HG02870 (cell line): ENCODE measurements around the gene CAMTA1.

Experiments
- ATAC-seq: cut with Tn5 transposase; IDR thresholded peaks from one replicate; pipeline ENCODE4 v1.9.1; 2021; ENCODE audit warnings: mild to moderate bottlenecking, moderate library complexity; ENCODE audit not compliant: unreplicated experiment

Gene CAMTA1

DNA sequence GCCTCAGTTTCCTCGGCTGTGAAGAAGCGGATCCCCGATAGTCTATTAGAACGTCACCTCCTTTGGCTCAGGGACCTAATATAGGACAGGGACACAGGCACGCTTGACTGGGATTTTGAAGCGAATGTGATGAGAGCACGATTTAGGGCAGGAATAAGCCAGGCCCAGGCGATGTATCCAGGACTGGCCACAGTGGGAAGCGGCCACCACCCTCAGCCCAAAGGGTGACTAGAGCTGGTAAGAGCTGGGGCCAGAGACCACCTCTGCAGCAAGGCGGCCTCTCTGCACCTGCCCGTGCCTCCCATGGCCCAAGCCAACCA lies 885.9 kb downstream of the CAMTA1 start:
- no peak for ATAC-seq

- ATAC-seq, result no peak
These were observed 886.4 kb downstream of the CAMTA1 start for GRCh38 chr1:7671676-7672075.

GRCh38 chr1:7672864-7673263 lies 887.6 kb downstream of the CAMTA1 start:
- no peak for ATAC-seq

- no peak for ATAC-seq
These were observed 889.7 kb downstream of the CAMTA1 start for GRCh38 chr1:7674972-7675371.

DNA sequence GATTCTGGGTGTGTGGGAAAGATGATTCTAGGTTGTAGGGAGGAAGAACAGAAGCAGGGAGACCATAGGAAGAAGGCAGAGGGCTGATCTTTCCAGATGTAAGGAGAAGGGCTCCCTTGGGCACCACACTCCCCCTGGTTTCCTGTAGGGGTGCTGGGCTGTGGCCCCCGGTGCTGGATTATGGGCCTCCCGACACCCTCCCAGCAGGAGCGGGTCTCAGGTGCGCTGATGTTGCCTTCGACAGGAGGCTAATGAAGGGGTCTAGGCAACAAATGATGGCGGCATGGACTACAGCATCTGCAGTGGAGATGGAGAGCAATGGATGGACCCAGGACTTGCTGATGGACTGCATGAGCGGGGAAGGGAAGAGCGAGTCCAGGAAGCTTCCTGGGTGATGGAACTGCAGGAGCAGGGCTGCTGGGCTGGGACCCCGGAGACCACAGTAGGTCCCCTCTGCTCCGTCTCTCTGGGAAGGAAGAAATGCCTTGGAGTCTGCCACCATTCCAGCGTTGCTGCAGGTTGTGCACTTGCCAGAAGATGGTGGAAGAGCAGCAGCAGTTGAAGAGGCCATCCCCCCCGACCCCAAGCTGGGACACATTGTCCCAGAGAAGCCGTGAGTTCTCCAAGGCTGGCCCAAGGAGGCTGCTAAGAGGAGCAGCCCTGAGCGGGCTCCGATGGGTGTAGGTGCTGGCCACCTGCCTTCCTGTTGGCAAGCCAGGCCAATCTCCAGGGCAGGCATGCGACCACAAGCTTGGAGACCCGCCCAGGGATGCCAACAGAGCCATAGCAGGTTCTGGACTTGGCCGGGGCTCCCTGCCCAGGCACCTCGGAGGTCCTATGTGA lies 890.4 kb downstream of the CAMTA1 start:
- ATAC-seq, result no peak

DNA sequence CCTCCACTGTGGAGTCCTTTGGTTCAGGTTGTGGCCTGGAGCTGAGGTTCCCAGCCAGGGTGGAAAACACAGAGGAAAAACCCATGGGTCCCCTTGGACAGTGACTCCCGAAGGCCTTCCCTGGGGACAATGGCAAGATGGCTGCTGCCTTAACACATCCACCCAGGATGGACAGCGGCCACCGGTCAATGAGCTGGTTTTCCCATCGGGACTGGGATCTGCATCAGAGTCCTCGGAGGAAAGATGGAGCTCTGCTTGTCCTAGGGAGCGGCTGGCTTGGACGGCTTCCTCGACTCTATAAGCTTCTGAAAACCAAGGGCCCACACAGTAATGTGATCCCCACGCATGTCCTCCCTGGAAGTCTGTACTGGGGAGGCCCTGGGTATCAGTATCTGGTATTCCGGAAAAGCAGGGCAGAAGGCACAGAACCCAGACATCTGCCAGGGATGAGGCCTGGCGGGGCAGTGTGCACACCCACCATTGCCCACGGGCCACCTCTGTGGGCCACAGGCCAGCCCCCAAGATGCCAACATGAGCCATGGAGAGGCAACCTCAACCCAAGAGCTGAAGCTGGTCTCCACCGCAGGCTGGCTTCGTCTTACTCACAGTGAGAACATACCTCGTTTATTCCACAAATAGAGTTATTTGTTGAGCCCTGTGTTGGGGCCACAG lies 891.2 kb downstream of the CAMTA1 start:
- no peak for ATAC-seq

DNA sequence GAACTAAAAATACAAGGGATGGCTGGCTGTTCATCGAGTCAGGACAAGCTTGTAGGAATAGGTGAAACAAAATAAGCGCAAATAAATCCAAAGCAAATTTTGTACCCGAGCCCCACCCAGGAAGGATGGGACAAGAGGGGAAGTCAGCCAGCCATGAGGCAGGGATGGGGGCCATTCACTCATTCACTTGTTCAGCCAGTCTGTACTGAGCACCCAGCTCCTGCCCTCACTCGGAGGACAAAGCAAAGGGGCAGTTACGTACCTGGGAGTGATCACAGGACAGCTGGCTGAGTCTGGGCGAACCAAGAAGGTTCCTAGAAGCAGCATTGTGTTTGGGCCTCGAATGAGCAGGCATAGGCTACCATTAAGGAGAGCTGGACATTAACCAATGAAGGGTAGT lies 891.9 kb downstream of the CAMTA1 start:
- no peak for ATAC-seq

DNA sequence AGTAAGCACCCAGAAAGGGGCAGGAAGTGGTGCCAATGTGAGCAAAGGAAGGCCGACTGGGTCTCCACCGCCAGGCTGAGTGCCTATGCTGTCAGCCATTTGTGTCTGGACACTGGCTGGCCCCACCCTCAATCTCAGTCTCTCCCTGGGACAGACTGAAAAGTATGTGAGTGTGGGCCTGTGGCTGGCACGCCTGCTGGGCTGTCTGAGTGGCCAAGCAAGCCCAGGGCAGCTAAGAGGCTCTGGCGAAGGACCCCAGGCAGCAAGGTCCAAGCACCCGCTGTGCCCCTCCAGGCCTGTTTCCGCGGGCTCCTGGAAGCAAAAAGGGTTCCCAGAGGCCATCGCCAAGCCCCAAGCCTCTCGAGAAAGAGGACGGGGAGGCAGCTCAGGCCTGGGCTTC lies 892.6 kb downstream of the CAMTA1 start:
- ATAC-seq, result no peak

DNA sequence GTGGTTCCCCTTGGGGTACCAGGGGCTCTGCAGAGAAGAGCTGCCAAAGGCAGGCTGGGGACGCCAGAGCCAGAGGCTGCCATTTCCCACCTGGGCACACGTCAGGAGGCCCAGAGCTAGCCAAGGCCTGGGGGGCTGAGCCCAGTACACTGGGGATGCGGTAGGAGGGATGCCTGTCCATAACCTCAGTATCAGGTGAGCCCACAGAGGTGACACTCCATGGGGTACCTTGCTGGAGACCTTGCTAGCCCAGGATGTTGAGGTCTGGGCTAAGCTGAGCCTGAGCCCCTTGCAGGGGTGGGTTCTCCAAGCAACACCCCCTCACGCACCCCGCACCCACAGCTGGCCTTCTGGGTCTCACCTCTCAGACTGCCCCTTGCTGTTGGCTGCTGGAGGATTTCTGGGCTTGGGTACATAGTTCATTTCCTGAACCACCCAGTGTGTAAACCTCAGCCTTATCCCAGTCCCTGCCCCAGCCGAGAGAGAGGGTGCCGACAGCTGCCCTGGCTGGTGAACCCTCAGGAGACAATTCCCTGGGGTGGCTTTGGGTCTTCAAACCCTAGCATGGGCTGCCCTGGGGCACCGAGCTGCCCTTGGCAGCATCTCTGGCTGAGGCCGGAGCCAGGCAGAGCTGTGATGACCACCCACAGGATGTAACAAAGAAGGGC lies 893.4 kb downstream of the CAMTA1 start:
- ATAC-seq, result no peak

- ATAC-seq, result no peak
These were observed 894.1 kb downstream of the CAMTA1 start for GRCh38 chr1:7679159-7679872.

GRCh38 chr1:7679873-7680206 lies 894.6 kb downstream of the CAMTA1 start:
- no peak for ATAC-seq

DNA sequence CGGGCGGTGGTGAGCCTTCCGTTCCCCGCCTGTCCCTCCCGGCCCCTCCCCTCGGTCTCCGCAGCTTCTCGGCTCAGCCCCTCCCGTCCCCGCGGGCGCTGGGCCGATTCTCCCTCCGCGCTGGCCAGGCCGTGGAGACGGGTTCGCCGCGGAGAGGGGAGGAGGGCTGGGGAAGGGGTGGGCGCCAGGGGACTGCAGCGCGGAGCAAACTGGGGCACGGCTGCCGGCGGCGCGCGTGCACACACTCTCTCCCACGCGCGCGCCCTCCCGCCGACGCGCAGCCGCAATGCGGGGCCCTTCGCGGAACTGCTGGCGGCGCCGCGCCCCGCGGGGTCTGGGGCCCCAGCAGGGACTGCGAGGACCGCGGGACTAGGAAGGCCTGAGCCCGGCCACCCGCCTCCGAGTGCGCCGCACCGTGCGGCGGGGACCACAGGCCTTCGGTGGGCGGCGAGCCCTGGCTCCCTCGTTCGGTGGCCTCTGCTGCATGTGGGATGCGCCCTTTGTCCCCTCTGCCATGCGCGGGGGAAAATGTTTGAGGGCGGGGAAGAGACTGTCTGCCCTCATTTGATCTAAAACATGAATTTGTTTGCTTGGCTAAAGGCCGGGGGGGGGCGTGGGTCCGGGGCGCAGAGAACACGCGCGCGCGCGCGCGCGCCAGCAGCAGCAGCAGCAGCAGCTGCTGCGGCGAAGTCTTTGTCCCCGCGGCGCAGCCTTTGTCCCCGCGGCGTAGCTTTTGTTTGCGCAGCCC lies 895.1 kb downstream of the CAMTA1 start:
- no peak for ATAC-seq

- ATAC-seq, result no peak
These were observed 895.7 kb downstream of the CAMTA1 start for GRCh38 chr1:7680955-7681268.

GRCh38 chr1:7681401-7681800 lies 896.1 kb downstream of the CAMTA1 start:
- ATAC-seq, result no peak

DNA sequence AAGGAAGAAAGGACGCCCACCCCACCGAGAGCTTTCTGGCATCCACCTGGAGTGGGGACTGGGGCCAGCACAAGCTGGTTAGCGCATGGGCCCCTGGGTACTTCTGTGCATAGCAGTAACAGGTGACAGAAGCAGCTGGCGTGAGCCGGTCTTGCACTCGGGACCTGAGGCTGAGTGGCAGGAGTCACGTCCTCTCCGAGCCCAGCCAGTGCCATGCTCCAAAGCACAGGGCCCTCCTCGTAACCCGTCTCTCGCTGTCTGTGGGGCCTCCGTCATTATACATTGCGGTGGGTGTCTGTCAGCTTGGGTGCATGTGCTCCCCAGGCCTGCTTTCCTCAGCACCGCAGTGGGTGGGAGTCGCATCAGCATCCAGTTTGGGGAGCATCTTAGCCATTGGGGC lies 898.3 kb downstream of the CAMTA1 start:
- ATAC-seq, result no peak

- no peak for ATAC-seq
These were observed 898.9 kb downstream of the CAMTA1 start for GRCh38 chr1:7684132-7684531.

DNA sequence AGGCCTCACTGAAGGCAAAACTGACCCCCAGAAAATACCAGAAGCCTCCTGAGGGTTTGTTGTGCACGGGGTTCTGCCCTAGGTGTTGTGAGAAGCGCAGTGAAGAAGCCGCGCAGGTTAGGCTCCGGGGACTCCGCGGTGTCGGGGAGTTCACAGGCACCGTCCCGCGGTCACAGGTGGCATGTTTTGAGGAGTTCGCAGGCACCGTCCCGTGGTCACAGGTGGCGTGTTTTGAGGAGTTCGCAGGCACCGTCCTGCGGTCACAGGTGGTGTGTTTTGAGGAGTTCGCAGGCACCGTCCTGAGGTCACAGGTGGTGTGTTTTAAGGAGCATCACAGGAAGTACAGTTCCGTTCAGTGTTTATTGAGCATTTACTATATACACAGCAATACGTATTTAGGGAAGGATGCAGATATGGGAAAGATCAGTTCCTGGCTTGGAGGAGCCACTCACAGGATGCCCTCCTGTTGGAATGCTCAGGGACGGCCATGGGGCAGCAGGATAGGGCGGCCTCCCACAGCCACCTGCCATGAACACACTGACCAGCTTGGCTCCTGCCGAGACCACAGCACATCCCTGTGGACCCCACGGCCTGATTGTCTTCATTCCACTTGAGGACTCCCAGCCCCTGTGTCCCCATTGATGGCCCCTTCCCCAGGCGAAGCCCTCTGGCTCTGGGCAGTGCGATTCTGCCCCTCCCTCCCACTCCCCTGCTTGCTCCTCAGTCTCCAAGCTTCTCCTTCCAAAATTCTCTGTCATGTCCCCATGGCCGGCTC lies 899.8 kb downstream of the CAMTA1 start:
- ATAC-seq, result no peak

- no peak for ATAC-seq
These were observed 901.1 kb downstream of the CAMTA1 start for GRCh38 chr1:7686301-7686850.

- ATAC-seq, result no peak
These were observed 902.2 kb downstream of the CAMTA1 start for GRCh38 chr1:7687411-7687810.

DNA sequence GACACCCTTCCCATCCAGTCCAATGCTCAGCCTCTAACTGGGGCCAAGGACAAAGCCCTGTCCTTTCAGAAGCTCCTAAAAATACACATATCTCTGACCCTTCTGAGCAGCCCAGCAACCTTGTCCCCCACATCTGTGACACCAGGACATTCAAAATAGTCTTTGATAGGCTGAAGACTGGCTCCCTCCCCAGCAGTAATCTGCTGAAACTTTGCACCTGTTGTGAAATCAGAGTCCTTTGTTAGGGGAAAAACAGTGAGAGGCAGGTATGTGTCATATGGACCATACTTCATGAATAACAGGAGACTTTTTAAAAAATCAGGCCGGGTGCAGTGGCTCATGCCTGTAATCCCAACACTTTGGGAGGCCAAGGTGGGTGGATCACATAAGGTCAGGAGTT lies 903.4 kb downstream of the CAMTA1 start:
- no peak for ATAC-seq
